HL-60/S4 treated with phorbol 12-myristate 13-acetate at 8.2 ng/mL for 4 days and 3 days (cell line): ENCODE results near the gene EVC2.
"Not testable (repeated sequence)": the region's sequence is repeated elsewhere in the genome, so short reads cannot be mapped to it uniquely, and the experiment has no call there.

ENCODE experiments used
- in situ Hi-C: fragments of 300-500 bp; cut with MboI; formaldehyde crosslinking; loops from 2 replicates; pipeline ENCODE4 v1.15.0; 2022; ENCODE audit warnings: low sequenced_read_pairs

Gene EVC2

DNA sequence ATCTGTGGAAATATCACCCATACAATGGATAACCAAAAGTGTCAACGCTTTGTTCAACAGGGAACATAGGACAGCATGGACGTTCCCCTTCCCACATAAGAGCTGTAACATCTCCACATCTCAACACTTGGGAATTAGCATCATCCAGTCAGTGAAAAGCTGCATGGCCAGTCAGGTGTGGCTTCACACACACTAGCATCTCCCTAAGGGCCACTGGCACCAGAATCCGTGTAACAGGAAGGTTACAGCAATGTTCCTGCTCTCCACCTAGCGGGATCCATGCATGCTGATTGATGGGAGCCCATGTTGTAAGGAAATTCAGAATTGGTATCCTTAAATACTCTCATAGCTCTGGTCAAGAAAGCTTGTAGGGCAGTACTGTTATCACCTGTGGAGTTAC lies 78.8 kb downstream of the EVC2 start:
- in situ Hi-C loops, result no loop called here

DNA sequence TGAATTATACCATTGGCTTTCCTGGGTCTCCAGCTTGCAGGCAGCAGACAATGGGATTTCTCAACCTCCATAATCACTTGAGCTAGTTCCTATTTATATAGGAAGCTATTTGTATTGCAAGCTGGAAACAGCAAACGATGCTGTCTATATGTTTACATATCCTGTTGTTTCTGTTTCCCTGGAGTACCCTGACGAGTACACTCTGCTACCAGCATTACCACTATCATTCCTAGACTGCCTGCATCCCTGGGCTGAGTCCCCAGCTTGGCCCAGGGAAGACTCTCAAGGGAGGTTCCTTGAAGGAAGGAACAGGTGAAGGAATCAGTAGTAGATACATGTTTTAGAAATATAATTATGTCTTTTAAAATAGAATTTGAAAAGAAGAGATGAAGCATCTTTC lies 81.4 kb downstream of the EVC2 start:
- in situ Hi-C loops, result no loop called here

DNA sequence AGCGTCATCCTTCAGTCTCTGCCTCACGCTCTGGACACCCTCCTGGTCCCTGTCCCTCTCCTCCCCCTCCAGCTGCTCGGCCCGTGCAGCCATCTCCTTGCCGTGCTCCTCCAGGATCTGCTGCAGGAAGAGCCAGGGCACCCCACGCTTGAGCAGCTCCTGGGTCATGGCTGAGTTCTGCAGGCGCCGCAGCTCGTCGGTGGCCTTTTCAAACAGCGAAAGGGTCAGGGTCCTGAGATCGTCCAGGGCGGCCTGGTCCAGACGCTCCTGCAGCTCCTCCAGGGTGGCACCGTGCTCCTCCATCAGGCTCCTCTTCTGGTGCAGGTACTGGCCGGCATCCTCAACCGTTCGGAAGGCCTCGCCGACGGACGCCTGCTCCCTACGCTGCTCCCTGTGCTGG lies 85.8 kb downstream of the EVC2 start:
- in situ Hi-C loops, result no loop called here

DNA sequence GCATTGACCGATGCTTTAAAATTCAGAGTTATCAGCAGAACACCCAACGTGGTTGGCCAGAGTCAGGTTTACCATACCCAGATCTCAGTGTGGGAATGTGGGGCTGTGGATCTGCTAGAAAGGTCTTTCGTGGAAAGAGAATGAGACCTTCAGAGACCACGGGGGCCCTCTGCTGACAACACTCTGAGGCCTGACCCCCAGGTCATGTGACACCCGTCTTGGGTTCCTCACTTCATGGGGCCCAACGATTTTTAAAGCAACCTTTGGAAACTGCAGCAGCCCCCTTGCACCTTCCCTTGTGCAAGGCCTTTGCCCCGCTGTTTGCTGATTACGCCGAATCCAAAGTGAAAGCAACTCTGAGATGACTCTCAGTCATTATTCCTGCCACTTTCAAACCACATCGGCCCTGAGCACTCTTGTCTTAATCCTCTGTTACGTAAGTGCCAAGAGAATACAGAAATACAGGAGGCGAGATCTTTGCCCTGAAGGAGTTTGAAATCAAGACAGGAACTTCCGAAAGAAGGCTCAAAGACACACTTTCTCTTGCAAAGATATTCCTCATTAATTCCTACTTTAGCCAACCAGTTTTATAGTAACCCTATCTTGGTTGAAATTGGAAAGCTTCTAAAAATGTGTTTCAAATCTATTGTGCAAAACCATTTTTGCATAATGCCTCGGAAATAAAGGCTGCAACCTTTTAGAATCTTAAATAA lies 88.3 kb downstream of the EVC2 start:
- in situ Hi-C loops, result no loop called here

DNA sequence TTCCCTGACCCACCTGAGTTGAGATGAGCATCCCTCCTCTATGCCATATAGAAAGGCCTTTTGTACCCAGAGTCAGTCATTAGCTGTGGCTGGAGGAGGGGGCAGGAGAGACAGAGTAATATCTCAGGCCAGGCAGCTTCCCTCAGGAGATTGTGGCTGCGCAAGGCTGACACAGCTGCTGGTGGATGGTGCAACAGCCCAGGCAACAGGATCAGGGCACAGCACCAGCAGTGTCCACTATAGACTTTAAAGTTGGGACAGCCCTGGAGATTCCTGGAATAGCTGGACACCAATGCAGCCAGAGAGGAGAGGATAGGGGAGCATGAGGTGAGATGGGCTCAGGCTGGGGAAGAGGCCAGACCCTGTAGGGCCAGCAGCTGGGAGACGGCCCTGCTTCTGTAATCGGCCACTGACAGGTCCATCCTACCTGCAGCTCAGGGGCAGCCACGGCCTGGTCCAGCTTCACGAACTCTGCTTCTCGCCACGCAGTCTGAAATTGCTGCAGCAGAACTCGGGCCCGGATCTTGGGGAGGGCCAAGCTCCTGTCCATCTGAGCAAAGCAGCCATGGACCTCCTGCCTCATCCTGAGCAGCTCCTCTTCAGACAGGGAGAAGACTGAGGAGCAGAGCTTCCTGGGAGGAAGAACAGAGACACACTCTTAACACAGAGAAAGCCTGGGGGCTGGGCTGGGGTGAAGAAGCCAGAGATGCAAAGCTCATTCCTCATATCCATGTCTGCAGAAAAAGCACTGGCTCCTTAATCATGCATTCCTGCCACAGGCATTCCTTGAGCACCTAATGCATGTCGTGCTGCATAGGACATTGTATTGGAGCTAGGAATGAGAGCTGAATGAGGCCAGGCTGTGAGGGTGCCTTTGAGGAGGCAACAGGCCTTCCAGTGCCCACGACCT lies 90.1 kb downstream of the EVC2 start:
- in situ Hi-C loops, result no loop called here

DNA sequence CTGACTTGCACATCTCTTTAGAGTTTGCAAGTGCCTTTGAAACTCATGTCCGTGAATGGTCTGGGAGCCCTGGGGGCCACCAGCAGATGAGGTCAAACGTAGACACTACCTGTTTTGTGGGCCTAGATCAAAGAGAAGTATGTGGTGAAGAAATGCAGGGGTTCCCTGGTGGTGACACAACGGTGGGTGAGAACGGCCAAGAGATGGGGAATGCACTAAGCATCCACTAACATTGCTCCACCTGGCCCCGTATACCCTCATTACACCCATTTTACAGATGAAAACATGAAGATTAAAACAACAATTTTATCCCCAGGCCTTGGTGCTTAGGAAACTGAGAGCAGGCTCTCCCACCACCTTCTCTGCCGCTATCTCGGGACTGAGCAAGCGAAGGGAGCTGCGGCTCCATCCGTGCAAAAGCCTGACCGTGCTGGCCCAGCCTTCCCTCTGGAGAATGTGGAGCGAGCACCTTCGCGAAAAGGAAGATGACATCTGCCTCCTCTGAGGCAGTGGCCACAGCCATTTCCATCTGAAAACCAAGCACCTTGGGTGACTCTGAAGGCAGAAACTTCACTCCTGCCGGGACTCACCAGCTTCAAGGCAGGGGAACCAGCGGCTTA lies 91.9 kb downstream of the EVC2 start:
- in situ Hi-C loops, result no loop called here

DNA sequence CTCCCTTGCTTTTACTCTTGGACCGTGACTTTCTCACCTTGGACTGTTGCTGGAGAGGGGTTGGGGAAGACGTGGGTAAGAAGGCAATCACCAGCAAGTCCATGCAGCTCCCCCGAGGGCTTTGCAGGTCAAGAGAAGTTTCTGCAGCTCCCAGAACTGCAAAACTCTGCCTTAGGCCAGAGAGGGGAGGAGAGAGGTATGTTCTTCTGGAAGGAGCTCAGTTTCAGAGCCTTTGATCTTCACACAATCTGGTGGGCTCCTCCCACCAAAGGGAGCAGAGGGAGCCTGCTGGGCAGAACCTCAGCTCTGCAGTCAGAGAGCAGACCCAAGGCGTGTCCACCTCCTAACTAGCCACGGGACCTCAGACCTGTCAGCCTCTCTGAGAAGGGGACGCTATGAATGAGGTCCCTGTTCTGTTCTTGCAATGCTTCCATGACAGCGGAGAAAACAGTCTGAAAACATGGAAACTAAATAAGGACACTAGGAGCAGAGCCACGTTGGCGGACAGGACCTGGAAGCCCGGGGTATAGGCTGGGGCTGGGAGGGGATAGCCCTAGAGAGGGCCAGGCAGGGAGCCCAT lies 92.8 kb downstream of the EVC2 start:
- in situ Hi-C loops, result no loop called here

DNA sequence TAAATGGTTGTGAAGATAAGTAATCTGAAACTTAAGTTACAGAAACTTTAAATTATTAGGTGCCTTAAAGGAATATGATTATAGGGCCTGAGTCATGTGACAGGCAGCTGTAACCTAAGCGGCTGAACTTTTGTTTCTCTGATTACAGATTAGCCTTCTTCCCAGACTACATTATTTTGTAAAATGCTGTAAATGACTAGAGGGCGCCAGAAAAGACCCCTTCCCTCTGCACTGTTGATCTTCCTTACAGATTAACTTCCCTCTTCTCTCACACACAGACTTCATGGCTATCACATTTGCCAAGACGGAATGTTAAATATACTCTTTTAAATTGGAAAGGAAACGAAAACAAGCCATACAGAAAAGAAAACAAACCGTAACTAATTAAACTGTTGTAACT lies 96.6 kb downstream of the EVC2 start:
- in situ Hi-C loops, result no loop called here

DNA sequence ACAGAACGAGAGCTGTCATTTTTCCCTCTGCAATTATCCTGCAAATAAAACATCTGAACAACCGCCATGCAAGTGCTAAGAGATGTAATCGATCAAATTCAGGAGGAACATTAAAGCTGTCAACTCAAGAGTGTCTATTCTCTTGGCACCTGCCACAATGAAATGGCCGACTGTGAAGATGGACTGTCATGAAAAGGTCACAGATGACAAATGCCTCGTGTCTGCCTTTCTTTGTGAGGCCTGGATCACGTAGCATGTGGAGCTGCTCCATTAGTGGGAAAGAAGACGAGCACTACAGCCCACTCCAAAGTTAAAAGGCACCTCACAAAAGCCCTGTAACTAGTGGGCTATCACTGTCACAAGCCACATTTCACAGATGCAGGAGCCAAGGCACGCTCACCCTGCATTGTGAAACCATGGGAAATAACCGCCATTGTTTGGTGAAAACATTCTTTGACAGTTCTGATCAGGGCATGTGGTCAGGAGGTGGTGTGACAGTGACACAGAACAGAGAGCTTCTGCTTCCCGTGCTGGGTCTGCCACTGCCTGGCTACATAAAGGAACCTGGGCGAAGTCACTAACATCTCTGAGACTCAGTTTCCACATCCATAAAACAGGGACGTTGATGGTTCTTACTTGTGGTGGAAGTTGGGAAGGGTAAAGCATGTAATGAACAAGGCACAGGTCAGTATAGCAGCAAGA lies 98.9 kb downstream of the EVC2 start:
- in situ Hi-C loops, result no loop called here

DNA sequence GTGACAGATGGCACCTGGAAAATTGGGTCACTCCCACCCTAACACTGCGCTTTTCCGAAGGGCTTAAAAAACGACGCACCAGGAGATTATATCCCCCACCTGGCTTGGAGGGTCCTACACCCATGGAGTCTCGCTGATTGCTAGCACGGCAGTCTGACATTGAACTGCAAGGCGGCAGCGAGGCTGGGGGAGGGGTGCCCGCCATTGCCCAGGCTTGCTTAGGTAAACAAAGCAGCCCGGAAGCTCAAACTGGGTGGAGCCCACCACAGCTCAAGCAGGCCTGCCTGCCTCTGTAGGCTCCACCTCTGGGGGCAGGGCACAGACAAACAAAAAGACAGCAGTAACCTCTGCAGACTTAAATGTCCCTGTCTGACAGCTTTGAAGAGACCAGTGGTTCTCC lies 114.5 kb downstream of the EVC2 start:
- in situ Hi-C loops, result not testable (repeated sequence)

DNA sequence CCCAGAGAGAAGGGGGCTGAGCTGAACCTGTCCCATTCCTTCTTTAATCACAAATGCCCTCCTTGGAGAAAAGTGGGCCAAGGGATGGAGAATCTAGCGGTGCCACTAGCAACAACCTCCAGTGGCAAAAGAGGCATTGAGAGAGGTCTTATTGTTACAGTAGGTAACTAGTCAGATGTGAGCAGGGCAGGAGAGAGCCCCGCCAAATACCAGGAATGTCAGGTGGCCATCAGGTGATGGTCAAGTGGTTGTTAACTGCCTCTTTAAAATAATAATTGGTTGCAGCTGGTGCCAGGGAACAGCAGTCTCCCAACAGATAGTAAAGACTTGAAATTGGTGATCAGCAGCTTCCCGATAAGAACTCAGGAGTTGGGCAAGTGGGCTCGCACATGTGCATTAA lies 116.1 kb downstream of the EVC2 start:
- in situ Hi-C loops, result no loop called here

DNA sequence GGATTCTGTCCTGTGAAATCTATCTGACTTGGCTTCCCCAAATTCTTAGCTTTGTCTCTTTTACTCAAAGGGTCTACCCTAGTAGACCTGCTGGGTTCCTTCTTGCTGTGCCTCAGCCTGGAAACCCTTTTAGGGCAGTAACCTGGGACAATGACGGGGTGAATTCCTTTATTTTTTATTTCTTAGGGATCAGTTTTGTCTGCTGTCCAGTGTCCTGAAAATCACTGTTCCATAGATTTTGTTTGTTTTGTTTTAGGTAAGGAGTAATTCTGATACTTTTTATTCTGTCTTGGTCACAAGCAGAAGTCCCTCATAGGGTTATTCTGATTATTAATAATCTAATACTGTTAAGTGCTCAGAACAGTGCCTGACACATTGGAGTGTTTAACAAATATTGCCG lies 118.9 kb downstream of the EVC2 start:
- in situ Hi-C loops, result no loop called here

DNA sequence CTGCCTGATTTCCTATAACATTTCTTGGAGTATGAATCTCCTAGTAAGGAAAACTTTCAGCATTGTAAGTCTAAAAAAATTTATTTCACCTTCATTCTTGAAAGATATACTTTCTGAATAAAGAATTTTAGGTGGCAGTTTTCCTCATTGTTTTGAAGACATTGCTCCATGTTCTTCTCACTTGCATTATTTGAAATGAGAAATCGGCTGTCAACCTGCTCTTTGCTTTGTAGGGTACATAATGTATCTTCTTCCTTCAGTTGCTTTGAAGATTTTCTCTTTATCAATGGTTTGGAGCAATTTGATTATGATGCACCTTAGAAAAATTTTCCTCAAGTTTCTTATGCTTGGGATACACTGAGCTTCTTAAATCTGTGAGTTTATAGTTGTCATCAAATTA lies 120.3 kb downstream of the EVC2 start:
- in situ Hi-C loops, result no loop called here

DNA sequence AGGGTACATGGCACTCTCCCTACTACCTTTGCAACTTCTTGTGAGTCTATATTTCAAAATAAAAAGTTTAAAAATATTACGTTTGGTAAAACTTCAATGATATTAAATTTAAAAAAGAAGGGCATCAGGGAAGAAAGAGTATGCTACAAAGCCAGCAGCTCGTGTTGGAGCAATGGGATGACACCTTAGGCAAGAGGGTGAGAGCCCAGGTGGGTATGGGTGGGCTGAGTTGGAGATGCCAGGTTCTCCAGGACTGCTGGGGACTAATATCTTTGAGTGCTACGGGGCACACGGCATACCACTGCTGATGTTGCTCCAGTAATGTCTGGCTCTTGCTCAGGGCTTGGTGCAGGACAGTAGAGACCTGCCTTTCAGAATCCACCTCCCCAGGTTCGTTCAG lies 132.4 kb downstream of the EVC2 start:
- in situ Hi-C loops, result no loop called here

DNA sequence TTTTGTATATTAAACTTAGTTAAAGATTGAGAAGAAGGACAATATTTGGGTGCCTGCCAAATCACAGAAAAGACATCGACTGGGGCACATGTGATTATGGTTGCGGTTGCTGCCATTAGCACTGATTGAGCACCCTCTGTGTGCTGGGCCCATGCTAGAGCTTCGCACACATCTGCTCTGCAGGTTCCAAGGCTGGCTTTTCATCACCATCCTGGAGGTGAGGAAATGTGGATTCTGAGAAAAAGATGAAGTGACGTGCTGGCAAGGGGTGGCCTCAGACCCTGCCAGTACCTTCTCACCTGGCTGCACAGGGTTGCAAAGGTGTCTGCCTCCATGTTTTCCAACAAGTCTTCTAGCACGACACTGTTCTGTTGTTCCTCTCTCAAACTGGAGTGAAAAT lies 134.0 kb downstream of the EVC2 start:
- in situ Hi-C loops, result no loop called here

DNA sequence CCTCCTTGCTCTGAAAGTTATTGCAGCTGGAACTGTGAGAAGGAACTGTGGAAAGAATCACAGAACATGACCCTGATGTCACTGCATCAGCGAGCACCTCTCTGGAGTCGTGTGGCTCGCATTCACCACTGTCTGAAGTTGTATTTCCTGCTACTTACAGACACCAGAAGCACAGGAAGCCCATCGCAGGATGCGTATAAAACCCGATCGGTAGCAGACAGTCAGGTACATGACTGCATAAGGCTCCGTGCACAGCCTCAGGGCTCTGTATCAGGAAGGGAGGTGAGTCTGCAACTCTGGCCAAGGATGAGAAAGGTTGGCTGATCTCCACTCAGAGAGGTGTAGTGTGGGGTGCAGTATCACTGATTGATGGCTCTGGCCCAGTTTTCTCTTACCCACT lies 134.4 kb downstream of the EVC2 start:
- in situ Hi-C loops, result no loop called here

DNA sequence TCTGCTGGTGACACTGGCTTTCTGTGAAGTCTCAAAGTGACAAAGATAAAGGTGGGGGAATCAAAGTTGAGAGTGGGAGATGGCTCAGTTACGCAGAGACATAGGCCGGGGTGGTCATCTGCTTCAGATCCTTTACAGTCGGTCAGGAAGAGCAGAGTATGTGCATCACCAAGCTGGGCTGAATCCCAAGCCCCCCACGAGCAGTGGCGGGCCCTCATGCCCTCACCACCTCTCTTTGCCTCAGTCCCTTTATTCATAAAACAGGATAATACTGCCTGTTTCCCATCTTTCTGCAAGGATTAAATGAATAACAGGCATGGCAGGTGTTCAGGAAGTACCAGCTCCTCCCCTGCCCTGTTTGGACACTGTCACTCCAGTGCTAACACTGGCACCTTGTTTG lies 135.6 kb downstream of the EVC2 start:
- in situ Hi-C loops, result no loop called here

DNA sequence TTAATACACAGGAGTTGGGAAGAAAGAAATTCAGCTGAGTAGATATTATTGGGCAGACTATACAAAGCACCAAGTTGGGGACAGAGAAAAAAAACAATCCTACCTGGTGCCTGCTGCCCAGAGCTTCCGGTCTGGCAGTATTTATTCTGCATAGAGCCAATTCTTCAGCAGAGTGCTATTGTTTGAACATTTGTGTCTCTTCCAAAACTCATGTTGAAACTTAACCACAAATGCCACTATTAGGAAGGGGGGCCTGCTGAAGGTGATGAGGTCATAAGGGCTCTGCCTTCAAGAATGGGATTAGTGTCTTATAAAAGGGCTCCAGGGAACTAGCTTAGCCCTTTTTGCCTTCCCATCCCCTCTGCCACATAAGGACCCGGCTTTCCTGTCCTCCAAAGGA lies 136.2 kb downstream of the EVC2 start:
- in situ Hi-C loops, result no loop called here

DNA sequence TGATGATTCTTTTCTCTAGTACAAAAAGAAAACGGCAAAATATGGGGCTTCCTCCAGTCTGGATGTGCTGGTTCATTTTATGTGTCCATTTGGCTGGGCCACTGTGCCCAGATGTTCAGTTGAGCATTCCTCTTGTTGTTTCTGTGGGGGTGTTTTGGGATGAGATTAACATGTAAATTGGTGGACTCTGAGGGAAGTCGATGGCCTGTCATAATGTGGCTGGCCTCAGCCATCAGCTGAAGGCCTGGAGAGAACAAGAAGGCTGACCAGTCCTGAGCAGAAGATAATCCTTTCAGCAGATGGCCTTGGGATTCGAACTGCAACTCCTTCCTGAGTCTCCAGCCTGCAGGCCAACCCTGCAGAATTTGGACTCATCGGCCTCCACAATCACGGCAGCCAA lies 136.7 kb downstream of the EVC2 start:
- in situ Hi-C loops, result no loop called here

DNA sequence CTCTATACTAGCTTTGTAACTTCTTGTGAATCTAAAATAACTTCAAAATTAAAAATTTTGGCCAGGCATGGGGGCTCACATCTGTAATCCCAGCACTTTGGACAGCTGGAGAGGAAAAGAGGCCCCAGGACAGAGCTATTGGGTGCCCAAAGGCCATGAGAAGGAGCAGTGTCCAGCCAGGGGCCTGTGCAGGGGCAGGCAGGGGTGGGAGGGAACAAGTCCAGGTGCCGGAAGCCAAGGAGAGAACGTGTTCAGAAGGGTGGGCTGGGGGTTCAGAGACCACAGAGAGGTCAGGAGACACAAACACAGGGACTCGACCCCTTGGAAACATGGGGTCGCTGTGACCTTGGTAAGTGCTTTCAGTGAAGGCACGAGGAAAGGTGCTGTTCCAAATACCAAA lies 138.9 kb downstream of the EVC2 start:
- in situ Hi-C loops, result no loop called here

DNA sequence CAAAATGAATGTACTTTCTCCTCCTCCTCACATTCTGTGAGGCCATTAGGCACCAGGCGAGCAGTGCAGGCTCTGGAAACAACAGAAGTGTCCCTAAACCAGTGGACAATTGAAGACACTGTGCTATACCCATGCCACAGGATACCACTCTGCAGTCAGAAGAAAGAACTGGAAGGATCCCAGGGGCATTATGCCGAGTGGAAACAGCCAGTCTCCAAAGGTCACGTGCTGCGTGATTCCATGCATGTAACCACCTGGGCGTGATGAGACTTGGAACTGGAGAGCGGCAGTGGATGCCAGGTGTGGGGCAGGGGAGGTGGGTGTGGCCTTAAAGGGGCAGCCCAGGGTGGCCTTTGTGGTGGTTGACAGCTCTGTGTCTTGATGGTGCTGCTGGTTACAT lies 139.4 kb downstream of the EVC2 start:
- in situ Hi-C loops, result no loop called here
